IPS-18c (cell line): Measurements from ENCODE around the gene ACR.
"Not testable (repeated sequence)": the region's sequence is repeated elsewhere in the genome, so short reads cannot be mapped to it uniquely, and the experiment has no call there.

Source experiments
- H3K4me3 ChIP-seq: 2 replicates; pipeline ENCODE4 v1.7.0; 2013; ENCODE audit warnings: low read depth, mild to moderate bottlenecking, low read length, moderate library complexity; ENCODE audit not compliant: insufficient read depth
- H3K9me3 ChIP-seq: one replicate; pipeline ENCODE4 v1.6.1; 2013; ENCODE audit warnings: mild to moderate bottlenecking, low read length, moderate library complexity; ENCODE audit not compliant: control insufficient read depth, insufficient read depth

ACR gene

DNA sequence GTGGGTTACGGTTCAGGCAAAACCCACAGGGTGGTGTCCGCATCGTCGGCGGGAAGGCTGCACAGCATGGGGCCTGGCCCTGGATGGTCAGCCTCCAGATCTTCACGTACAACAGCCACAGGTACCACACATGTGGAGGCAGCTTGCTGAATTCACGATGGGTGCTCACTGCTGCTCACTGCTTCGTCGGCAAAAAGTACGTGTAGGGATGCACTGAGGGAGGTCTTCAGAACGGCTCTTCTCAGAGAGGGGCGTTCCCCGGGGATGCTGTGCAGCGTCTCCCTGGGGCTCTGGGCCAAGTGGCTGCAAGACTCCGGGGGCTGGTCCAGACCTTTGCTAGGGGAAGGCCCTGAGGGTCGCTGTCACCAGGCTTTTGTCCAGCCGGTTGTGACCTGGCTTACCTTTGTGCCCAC is 1.3 kb downstream of the ACR start:
- peaks cover 4% of the 10 kb centered on the region for H3K9me3 ChIP-seq
- no peak overlapping the region for H3K4me3 ChIP-seq

DNA sequence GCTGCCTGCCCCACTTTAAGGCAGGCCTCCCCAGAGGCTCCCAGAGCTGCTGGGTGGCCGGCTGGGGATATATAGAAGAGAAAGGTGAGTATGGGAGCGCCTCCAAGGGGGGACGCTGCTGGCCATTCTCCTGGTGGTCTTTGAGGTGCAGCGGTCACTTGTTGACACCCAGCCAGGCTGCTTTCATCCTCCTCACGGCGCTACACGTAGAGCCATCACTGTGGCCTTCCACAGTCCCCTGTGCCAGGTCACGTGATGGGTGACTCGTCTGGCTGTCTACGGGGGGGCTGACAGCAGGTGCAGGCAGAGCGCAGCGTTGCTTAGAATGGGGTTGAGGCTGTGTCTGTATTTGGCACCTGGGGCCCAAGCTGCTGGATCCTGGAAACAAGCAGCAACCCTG is 1.9 kb downstream of the ACR start:
- no peak overlapping the region for H3K4me3 ChIP-seq
- H3K9me3 ChIP-seq: peaks cover under 1% of the 10 kb centered on the region

DNA sequence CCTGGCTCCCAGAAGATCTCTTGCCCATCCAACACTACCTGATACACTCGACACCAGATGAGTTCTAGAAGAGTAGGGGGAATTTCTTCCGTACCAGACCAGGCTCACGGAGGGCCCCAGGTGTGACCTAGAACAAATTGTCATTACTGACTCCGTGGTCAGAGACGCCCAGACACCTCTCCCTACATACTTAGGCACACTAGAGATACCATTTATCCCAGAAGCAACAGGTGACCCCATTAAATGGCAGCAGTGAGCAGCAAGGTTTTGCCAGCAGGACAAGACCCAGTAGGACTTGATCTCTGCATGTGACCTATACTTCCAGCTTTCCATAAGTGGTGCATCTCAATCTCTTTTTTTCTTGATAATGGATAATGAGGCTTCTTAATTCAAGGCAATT is 2.7 kb downstream of the ACR start:
- not testable (repeated sequence) for H3K4me3 ChIP-seq, H3K9me3 ChIP-seq

DNA sequence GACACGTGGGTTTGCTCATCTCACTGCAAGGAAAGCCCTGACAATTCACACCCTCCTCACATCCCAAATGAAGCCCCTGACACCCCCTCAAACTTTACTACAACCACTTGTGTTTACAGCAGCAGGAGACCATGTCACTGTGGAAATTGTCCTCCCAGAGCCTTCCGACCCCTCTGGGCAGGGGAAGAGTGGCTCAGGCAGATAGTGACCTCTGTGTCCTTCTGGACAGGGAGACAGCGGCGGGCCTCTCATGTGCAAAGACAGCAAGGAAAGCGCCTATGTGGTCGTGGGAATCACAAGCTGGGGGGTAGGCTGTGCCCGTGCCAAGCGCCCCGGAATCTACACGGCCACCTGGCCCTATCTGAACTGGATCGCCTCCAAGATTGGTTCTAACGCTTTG is 6.4 kb downstream of the ACR start:
- not testable (repeated sequence) for H3K4me3 ChIP-seq, H3K9me3 ChIP-seq

DNA sequence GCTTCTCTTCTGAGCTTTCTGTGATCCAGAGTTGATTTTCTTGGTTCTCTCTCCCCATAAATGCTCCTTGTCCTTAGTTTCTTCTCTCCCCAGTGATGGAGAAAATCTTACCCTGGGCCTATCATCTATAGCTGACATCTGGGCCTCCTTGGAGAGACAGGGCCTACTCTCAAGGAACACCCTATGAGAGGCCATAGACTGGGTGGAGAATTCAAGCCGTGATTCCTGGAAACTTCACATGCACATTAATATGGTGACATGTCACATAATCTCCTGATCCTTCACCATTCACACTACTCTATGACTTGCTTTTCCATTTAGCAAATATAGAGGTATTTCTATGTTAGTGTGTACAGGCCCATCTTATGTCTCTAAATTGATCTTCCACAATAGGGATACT is 9.5 kb downstream of the ACR start:
- H3K4me3 ChIP-seq, H3K9me3 ChIP-seq: not testable (repeated sequence)

DNA sequence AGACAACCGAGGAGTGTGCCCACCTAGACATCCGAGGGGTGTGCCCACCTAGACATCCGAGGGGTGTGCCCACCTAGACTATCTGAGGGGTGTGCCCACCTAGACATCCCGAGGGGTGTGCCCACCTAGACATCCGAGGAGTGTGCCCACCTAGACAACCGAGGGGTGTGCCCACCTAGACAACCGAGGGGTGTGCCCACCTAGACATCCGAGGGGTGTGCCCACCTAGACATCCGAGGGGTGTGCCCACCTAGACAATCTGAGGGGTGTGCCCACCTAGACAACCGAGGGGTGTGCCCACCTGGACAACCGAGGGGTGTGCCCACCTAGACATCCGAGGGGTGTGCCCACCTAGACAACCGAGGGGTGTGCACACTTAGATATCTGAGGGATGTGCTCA is 10.6 kb downstream of the ACR start:
- H3K9me3 ChIP-seq, H3K4me3 ChIP-seq: not testable (repeated sequence)

DNA sequence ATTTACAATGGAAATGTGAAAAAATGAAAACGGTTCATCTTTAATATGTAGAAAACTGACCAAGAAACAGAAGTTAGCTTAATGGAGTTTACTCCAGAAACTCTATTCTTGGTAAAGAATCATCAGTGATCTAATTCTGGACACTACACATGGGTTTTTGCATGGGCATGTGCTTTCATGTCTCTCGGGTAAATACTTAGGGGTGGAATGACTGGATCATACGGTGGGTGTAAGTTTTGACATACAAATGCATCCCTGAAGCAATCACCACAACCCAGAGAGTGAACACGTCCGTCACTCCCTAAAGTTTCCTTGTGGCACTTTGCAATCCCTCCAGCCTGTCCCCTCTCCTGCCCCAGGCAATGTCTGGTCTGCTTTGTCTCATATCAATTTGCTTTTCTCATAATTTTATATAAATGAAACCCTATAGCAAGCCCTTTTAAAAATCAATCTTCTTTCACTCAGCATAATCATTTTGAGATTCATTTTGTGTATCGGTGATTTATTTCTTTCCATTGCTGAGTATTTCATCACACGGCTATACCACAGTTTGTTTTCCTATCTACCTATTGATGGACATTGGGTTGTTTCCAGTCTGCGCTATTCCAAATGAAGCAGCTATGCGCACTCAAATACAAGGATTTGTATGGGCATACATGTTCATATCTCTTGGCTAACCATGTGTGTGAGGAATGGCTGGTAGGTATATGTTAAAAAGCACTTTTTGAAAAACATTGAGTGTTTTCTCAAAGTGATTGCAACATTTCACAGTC is 11.5 kb downstream of the ACR start:
- H3K9me3 ChIP-seq, H3K4me3 ChIP-seq: not testable (repeated sequence)

DNA sequence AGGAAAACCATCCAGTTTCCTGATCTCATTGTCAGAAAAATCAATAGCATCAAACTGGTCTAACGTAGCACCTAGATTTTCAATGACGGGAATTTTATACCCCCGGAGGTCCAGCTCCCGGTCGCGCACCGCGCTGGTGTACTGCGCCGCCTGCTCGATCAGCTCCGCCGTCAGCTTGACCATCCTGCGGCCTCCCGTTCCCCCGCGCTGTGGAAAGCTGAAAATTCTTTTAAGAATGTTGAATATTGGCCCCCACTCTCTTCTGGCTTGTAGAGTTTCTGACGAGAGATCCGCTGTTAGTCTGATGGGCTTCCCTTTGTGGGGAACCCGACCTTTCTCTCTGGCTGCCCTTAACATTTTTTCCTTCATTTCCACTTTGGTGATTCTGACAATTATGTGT is 17.2 kb downstream of the ACR start:
- not testable (repeated sequence) for H3K4me3 ChIP-seq, H3K9me3 ChIP-seq

DNA sequence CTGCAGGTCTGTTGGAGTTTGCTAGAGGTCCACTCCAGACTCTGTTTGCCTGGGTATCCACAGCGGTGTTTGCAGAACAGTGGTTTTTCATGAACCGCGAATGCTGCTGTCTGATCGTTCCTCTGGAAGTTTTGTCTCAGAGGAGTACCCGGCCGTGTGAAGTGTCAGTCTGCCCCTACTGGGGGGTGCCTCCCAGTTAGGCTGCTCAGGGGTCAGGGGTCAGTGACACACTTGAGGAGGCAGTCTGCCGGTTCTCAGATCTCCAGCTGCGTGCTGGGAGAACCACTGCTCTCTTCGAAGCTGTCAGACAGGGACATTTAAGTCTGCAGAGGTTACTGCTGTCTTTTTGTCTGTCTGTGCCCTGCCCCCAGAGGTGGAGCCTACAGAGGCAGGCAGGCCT is 18.4 kb downstream of the ACR start:
- H3K4me3 ChIP-seq, H3K9me3 ChIP-seq: not testable (repeated sequence)

DNA sequence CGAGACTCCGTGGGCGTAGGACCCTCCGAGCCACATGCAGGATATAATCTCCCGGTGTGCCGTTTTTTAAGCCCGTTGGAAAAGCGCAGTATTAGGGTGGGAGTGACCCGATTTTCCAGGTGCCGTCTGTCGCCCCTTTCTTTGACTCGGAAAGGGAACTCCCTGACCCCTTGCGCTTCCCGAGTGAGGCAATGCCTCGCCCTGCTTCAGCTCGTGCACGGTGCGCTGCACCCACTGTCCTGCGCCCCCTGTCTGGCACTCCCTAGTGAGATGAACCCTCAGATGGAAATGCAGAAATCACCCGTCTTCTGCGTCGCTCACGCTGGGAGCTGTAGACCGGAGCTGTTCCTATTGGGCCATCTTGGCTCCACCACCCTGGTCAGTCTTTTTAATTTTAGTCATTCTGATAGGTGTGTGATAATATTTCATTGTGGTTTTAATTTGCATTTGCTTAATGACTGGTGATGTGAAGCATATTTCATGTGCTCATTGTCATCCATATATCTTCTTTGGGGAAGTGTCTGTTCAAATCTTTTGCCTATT is 19.0 kb downstream of the ACR start:
- H3K9me3 ChIP-seq: not testable (repeated sequence)
- H3K4me3 ChIP-seq: peak overlapping the region; percentile 42

DNA sequence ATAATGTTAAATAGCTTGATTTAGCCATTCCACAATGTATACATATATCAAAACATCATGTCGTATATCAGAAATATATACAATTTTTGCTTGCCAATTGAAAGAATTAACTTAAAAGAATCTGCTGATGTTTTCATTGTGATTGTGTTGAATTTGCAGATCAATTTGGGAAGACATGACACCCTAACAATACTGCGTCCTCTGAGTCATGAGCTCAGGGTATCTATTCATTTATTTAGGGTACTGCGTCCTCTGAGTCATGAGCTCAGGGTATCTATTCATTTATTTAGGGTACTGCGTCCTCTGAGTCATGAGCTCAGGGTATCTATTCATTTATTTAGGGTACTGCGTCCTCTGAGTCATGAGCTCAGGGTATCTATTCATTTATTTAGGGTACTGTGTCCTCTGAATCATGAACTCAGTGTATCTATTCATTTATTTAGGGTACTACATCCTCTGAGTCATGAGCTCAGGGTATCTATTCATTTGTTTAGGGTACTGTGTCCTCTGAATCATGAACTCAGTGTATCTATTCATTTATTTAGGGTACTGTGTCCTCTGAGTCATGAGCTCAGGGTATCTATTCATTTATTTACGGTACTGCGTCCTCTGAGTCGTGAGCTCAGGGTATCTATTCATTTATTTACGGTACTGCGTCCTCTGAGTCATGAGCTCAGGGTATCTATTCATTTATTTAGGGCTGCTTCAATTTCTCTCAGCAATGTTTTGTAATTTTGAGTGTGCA is 21.8 kb downstream of the ACR start:
- not testable (repeated sequence) for H3K9me3 ChIP-seq, H3K4me3 ChIP-seq

DNA sequence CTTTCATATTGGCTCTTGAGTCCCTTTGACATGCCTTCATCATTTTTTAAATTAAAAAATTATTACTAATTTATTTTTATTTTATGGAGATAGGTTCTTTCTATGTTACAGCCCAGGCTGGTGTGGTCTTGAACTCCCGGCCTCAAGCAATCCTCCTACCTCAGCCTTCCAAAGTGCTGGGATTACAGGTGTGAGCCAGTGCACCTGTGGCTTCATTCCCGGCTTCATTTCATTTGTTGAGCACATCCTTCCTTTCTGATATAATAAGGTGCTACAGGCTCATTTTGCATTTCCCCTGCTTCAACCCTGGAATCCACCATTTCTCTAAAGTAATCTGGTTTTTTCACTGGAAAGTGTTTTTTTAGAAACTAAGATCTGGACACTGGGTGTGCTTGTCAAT is 23.8 kb downstream of the ACR start:
- H3K4me3 ChIP-seq, H3K9me3 ChIP-seq: not testable (repeated sequence)

DNA sequence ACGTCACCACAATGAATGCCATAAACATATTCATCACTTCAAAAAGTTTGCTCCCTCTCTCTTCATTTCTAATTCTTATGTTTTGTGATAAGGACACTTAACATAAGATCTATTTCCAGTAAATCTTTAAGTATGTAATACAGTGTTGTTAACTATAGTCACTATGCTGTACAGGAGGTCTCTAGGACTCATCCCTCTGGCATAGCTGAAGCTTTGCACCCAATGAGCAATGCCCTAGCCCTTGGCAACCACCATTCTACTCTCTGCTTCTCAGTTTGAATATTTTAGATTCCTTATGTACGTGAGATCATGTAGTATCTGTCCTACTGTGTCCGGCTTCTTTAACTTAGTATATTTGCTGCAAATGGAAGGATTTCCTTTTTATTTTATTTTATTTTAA is 26.3 kb downstream of the ACR start:
- not testable (repeated sequence) for H3K4me3 ChIP-seq, H3K9me3 ChIP-seq

DNA sequence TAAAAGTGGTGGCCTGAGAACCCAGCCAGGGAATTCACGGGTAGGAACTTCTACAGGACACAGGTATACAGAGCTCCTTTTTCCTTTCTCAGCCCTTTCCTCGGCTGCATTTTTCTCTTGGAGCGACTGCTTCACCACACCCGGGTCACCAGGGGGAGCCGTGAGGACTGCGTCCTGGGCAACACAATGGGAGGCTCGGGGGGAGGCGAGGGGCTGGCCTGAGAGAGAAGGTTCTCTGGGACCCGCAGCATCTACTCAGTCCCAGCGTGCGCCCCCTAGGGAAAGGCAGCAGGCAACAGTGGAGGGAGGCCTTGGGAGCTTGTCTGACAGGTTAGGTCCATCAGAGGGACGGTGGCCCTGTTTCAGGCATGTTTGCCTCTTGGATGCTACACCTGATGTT is 37.1 kb downstream of the ACR start:
- H3K4me3 ChIP-seq, H3K9me3 ChIP-seq: not testable (repeated sequence)

DNA sequence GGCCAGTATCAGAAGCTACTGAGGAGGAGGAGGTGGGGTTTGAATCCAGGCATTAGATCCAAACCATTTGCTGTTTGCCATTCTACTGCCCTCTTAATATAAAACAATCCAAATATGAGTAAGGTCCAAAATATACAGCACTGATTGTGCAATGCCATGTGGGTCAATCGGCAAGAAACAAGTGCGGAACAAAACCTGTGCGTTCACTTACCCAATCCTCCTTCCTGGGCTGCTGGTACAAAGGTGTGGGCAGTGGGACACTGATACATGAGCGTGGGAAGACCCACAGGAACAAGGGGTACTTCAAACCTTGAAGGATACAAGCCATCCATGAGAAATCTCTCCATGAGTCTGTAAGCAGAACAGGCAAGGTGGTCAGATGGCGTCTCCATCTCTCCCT is 39.6 kb downstream of the ACR start:
- not testable (repeated sequence) for H3K9me3 ChIP-seq, H3K4me3 ChIP-seq

DNA sequence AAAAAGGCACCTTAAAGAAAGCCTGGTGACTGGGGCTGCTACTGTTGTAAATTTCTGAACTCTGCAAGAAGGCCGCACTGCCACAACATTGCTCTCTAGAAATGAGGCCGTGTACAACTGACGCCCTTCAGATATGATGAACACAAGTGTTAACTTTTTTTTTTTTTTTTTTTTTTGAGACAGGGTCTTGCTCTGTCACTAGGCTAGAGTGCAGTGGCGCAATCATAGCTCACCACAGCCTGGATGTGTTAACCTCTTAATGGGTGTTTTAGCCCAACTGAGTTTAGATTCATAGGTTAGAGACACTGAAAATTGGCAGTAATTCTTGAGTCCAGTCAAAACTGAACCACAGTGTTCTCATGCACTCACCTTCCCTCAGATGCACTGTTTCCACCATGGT is 42.2 kb downstream of the ACR start:
- H3K9me3 ChIP-seq, H3K4me3 ChIP-seq: not testable (repeated sequence)

DNA sequence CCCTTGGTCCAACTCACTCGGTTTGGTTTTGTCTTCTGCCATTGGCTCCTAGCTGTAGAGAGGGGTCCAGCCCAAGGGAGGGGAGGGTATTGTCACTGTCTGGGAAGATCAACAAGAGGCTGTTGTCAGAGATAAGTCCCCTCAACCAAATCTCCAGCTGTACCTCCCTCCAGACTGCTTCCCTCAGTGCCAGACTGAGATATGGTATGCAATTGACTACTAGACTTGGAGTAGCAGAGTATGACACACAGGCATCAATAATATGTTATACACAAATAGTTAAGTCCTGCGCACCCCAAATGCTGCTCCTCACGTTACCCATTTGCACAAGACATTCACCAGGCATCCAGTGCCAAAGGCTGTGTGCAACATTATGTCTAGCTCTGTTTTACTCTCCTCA is 44.2 kb downstream of the ACR start:
- H3K4me3 ChIP-seq: not testable (repeated sequence)

DNA sequence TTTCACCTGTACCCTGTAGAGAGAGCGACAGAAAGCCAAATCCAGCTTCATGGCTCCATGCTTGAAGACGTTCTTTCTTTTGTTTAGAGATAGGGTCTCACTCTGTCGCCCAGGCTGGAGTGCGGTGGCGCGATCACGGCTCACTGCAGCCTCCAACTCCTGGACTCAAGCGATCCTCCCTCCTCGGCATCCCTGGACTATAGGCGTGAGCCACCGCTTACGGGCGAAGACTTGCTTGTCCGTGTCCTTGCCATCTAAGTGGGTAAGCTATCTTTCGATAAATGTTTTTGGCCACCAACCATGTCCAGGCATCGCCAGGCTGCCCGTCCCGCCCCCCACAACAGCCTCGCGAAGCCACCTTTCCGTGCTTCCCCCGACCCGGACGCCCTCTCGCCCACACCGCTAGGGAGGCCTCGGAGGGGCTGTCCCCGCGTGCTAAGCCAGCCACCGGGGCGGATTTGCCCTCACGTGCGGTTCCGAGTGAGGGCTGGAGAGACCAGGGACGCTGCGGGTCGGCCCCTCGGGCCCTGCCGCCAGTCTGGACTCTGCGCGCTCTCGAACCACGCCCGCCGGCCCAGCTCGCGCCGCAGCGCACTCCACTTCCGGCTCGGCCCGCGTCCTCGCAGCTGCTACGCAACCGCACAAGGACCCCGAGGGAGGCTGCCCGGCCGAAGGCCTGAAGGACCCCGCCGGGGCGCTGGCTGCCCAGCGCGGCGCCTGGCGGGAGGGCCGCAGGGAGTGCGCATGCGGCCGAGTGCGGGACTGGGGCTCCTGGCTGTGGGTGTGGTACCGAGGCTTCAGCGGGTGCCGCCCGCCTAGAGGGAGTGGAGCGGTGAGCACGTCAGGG is 45.3 kb downstream of the ACR start, which contains the start of gene RABL2B:
Gene RABL2B (minus strand): TSS at position 604 of the 847 bp plus-strand sequence. CDS start 1,342 bp downstream, outside the sequence.
- H3K9me3 ChIP-seq: not testable (repeated sequence)
- peak within 1 kb of the TSS; percentile 47 for H3K4me3 ChIP-seq

More for the DNA sequence above, 44.2 kb downstream of the ACR start:
- H3K9me3 ChIP-seq: not testable (repeated sequence)
